ENCODE data around the gene KRTAP29-1.

Gene KRTAP29-1

GRCh38 chr17:41327411-41328120, 24.9 kb upstream of the KRTAP29-1 start:
- DNase-seq: no peak

GRCh38 chr17:41326173-41327145, 23.8 kb upstream of the KRTAP29-1 start:
- no peak for DNase-seq

GRCh38 chr17:41325611-41326010, 23.0 kb upstream of the KRTAP29-1 start:
- DNase-seq: no peak

GRCh38 chr17:41325126-41325525, 22.5 kb upstream of the KRTAP29-1 start:
- no peak for DNase-seq

GRCh38 chr17:41324180-41325075, 21.8 kb upstream of the KRTAP29-1 start:
- DNase-seq: peak; percentile 38

DNA sequence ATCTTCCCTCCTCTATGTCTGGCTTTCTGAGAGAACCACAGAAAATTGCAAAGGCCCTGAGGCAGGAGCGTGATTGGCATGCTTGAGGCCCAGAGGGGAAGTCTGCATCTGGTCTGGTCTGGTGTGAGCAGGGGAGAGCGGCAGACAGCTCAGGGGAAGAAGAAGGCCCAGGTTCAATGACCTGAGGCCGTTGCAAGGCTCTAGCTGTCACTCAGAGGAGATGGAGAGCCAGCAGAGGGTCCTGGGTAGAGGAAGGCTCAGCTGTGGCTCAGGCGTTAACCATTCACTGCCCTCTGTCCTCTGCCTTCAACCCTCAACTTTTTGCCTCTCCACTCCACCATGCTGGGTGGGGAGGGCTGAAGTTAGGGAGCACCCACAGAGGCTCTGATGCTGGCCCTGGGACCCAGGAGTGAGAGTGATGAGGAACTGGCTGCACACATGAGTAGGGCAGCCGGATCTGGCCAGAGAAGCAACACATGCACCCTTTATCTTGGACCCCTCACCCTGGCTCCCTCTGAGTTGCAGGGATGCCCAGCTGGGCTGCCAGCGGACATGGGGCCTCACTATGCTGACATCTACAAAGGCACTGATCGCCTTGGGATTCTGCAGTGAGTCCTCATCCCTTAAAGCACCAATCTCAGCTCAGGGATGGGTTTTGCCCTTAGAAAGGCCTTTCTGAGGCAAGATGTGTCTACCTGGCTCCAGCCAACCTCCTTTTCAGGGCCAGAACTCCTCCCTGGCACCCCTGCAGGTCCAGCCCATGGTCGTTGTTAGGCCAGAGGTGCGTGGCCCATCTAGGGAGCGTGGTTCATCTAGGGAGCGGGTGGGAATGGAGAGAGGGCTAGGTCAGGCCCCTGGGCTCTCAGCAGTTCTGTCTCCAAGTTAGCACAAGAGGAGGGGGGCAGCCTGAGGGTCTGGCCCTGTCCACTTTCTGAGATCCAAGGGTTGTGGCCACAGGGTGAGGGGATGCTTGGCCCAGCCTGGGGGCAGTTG, 20.5 kb upstream of the KRTAP29-1 start:
- no peak for DNase-seq

- peak; percentile 61 for DNase-seq
These were observed 19.6 kb upstream of the KRTAP29-1 start for GRCh38 chr17:41322094-41322902.

GRCh38 chr17:41318231-41318630, 15.6 kb upstream of the KRTAP29-1 start:
- DNase-seq: no peak

- no peak for DNase-seq
These were observed 13.3 kb upstream of the KRTAP29-1 start for GRCh38 chr17:41315814-41316445.

DNA sequence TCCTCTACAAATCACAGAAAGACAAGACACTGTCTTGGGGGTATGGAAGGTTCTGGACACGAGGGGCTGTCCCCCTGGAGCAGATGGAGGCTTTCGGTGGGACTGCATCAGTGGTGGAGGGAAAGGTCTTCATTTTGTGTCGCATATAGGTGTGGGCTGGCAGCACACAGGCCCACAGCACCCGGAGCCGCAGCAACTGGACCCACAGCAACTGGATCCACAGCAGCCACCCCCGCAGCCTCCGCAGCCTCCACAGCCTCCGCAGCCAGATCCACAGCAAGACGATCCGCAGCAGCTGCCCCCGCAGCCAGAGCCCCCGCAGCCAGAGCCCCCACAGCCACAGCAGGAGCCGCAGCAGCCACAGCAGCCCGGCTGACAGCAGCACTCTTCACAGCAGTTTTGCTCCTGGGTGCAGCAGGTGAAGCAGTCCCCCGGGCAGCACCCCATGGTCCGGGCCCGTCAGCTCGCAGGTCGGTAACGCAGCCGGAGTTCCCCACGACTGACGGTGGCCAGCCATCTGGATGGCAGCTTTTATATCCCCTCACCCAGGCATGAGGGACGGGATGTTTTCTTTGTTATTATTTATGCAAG, 12.6 kb upstream of the KRTAP29-1 start, which contains the start of gene KRTAP17-1:
TSS of gene KRTAP17-1 (minus strand) at position 507 of the 591 bp plus-strand sequence. CDS start at position 447, 60 bp downstream.
- no peak for DNase-seq

DNA sequence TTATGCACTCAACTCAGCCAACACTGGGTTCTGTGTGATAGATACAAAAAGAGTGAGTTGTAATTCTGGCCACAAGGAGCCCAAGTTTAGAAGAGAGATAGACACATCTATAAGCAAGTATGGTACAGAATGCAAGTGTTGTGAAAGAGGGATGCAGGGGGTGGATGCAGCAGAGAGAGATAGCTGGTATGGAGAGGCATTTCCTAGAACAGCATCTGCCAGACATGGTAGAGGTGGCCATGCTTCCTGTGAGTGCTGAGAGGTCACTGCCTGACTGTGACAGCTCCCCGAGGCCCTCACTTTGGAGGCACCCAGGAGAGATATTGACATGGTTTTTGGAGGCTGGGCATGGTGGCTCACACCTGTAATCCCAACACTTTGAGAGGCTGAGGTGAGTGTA, 8.5 kb upstream of the KRTAP29-1 start:
- DNase-seq: no peak

DNA sequence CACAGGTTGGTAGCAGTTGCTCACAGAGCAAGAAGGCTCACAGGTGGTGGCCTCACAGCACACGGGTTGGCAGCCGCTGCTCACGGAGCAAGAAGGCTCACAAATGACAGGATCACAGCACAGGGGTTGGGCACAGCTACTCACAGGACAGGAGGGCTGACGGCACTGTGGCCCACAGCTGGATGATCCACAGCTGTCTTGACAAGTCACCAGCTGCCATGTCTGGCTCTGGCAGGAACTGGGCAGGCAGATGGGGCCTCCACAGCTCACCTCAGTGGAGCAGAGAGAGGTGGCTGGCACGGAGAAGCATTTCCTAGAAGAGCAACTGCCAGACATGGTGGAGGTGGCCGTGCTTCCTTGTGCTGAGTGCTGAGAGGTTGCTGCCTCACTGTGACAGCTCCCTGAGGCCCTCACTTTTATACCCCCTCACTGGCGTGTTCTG, 6.3 kb upstream of the KRTAP29-1 start, which contains the start of gene KRTAP16-1:
TSS of gene KRTAP16-1 (minus strand) at position 392 of the 442 bp plus-strand sequence. CDS start at position 336, 56 bp downstream.
- no peak for DNase-seq

DNA sequence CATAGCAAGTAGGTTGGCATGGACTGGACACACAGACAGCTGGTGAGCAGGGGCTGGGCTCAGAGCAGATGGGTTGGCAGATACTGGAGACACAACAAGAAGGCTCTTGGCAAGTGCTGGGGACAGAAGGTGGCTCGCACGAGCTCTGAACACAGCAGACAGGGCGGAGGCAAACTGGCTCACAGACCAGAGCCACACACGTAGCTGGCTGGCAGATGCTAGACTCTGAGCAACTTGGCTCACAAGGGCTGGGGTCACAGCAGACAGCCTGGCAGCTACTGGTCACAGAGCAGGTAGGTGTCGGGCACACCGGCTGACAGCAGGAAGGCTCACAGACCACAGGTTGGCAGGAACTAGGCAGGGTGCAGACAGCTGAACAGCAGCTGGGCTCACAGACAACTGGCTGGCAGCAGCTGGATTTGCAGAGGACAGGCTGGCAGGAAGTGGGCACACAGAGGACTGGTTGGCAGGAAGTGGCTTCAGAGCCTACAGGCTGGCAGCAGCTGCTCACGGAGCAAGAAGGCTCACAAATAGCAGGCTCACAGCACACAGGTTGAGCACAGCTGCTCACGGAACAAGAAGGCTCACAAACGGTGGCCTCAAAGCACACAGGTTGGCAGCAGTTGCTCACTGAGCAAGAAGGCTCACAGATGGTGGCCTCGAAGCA, 5.7 kb upstream of the KRTAP29-1 start:
- peak; percentile 85 for DNase-seq

- no peak for DNase-seq
These were observed 5.0 kb upstream of the KRTAP29-1 start for GRCh38 chr17:41307647-41308046.

DNA sequence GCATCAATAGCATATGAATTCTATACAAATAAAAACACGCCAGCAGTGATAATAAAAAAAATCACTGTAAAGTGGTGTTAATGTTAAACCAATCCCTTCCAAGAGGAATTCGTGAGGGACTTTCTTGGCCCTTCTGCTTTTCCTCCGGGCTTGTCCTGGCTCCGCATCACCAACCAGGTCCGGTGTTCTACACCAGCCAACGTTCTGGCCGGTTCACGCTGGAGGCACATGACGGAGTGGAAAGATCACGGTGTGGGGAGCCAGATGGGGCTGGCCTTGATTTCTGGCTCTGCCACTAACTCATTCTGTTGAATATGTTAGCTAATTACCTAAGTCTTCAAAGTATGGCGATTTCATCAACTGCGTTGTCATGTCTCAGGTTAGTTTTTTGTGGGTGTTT, 1.4 kb upstream of the KRTAP29-1 start:
- no peak for DNase-seq

DNA sequence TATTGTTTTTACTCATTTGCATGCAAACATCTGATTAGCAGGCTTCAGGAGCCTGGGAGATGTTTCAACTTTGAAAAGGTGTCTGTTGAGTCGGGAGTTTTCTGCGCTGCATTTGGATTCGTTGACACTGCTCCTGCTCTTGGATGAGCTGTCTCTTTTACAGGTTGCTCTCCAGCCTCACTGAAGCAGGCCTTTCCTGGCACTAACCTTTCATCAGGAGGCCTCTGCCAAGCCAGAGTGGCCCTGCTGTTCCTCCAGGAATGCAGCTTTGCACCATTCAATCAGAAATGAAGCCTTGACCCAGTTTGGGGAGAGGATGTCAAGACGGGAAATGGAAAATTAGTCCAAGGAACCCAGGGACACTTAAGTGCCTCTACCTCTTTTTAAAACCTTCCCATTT, 330 bp upstream of the KRTAP29-1 start:
- no peak for DNase-seq

- no peak for DNase-seq
These were observed 1.4 kb downstream of the KRTAP29-1 start for GRCh38 chr17:41301204-41301790.

DNA sequence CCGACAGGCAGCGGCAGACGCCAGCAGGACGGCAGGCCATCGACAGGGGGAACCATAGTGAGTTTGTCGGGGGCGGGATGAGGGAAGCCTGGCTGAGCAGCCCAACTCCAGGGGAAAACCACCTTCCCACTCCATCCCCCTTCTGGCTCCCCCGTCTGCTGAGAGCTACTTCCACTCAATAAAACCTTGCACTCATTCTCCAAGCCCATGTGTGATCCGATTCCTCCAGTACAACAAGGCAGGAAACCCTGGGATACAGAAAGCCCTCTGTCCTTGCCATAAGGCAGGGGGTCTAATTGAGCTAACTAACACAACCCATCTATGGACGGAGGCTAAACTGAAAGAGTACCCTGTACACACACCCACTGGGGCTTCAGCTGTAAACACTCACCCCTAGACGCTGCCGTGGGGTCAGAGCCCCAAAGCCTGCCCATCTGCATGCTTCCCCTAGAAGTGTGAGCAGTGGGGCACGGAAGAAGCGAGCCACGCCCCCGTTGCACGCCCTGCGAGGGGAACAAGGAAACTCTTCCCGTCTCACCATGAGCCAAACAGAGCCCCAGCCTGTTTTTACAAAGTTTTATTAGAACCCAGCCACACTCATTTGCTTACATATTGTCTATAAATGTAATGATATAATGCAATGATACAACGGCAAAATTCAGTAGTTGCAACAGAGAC, 4.1 kb downstream of the KRTAP29-1 start:
- no peak for DNase-seq

Data from NCI-H774 (cell line).